KMS-11 (cell line): ENCODE measurements around the gene TMEM132C.

Experiments
- H2AFZ ChIP-seq: fragments of 200-600 bp; sonication (generic); 2 replicates; pipeline ENCODE4 v1.6.1; 2016; ENCODE audit warnings: antibody characterized with exemption, mixed run types, low read depth
- H3K27ac ChIP-seq: fragments of 200-600 bp; sonication (generic); 2 replicates; pipeline ENCODE4 v1.6.1; 2016; ENCODE audit warnings: mild to moderate bottlenecking, mixed run types
- H3K27me3 ChIP-seq: fragments of 200-600 bp; sonication (generic); 2 replicates; pipeline ENCODE4 v1.6.1; 2017; ENCODE audit warnings: mild to moderate bottlenecking, low read depth, mixed run types, moderate library complexity; ENCODE audit not compliant: insufficient read depth
- H3K36me3 ChIP-seq: fragments of 200-600 bp; sonication (generic); 2 replicates; pipeline ENCODE4 v1.6.1; 2017; ENCODE audit warnings: mild to moderate bottlenecking, mixed run types; ENCODE audit not compliant: insufficient read depth
- H3K4me1 ChIP-seq: fragments of 200-600 bp; sonication (generic); 2 replicates; pipeline ENCODE4 v1.6.1; 2016; ENCODE audit warnings: mild to moderate bottlenecking, low read depth, mixed run types; ENCODE audit not compliant: poor library complexity, severe bottlenecking
- H3K4me2 ChIP-seq: fragments of 200-600 bp; sonication (generic); 2 replicates; pipeline ENCODE4 v1.7.0; 2016; ENCODE audit warnings: mild to moderate bottlenecking, mixed run types
- H3K4me3 ChIP-seq: fragments of 200-600 bp; sonication (generic); IDR thresholded peaks from 2 replicates; pipeline ENCODE4 v1.6.1; 2017; ENCODE audit warnings: low read depth, low read length, mixed read lengths; ENCODE audit not compliant: insufficient read depth
- H3K79me2 ChIP-seq: fragments of 200-600 bp; sonication (generic); 2 replicates; pipeline ENCODE4 v1.6.1; 2016; ENCODE audit warnings: low read depth, mixed run types; ENCODE audit not compliant: insufficient read depth
- H3K9ac ChIP-seq: fragments of 200-600 bp; sonication (generic); 2 replicates; pipeline ENCODE4 v1.6.1; 2016; ENCODE audit warnings: mild to moderate bottlenecking, mixed run types
- H4K20me1 ChIP-seq: fragments of 200-600 bp; sonication (generic); 2 replicates; pipeline ENCODE4 v1.6.1; 2016; ENCODE audit warnings: mild to moderate bottlenecking, mixed run types; ENCODE audit not compliant: insufficient read depth
- CTCF ChIP-seq: fragments of 200-600 bp; sonication (generic); conservative IDR thresholded peaks from 2 replicates; pipeline ENCODE4 v1.6.1; 2017; ENCODE audit warnings: low read depth, mild to moderate bottlenecking, antibody characterized with exemption, low read length, moderate library complexity, mixed read lengths

Gene TMEM132C

GRCh38 chr12:128619263-128619662 is 352.3 kb downstream of the TMEM132C start:
- no peak overlapping the region for H3K9ac ChIP-seq
- no peak overlapping the region for H3K4me2 ChIP-seq
- TF ChIP-seq CTCF: no peak
- no peak overlapping the region for H3K4me3 ChIP-seq
- no peaks in the 10 kb centered on the region for H3K27me3 ChIP-seq
- no peaks in the 10 kb centered on the region for H3K36me3 ChIP-seq
- no peak overlapping the region for H3K27ac ChIP-seq
- no peaks in the 10 kb centered on the region for H4K20me1 ChIP-seq
- H3K79me2 ChIP-seq: no peaks in the 10 kb centered on the region
- no peak overlapping the region for H2AFZ ChIP-seq
- no peaks in the 10 kb centered on the region for H3K4me1 ChIP-seq

GRCh38 chr12:128621304-128621703 is 354.3 kb downstream of the TMEM132C start:
- H4K20me1 ChIP-seq: no peaks in the 10 kb centered on the region
- no peaks in the 10 kb centered on the region for H3K4me1 ChIP-seq
- no peaks in the 10 kb centered on the region for H3K79me2 ChIP-seq
- no peaks in the 10 kb centered on the region for H3K36me3 ChIP-seq
- H3K27me3 ChIP-seq: no peaks in the 10 kb centered on the region
- H3K4me3 ChIP-seq: no peak overlapping the region
- H2AFZ ChIP-seq: no peak overlapping the region
- no peak overlapping the region for H3K9ac ChIP-seq
- no peak overlapping the region for H3K4me2 ChIP-seq
- no peak overlapping the region for H3K27ac ChIP-seq
- no peak for TF ChIP-seq CTCF

- H3K36me3 ChIP-seq: no peaks in the 10 kb centered on the region
- no peaks in the 10 kb centered on the region for H3K79me2 ChIP-seq
- H3K4me3 ChIP-seq: no peak overlapping the region
- no peak overlapping the region for H3K9ac ChIP-seq
- H3K4me1 ChIP-seq: no peaks in the 10 kb centered on the region
- no peaks in the 10 kb centered on the region for H4K20me1 ChIP-seq
- no peak overlapping the region for H3K27ac ChIP-seq
- H3K27me3 ChIP-seq: no peaks in the 10 kb centered on the region
- no peak overlapping the region for H2AFZ ChIP-seq
- H3K4me2 ChIP-seq: no peak overlapping the region
- TF ChIP-seq CTCF: no peak
Measured at GRCh38 chr12:128623748-128624147, 356.8 kb downstream of the TMEM132C start.

GRCh38 chr12:128626808-128627320 is 359.9 kb downstream of the TMEM132C start:
- Histone ChIP-seq H3K9ac (no peak overlapping the region), H3K4me3 (no peak overlapping the region), H3K27me3 (no peaks in the 10 kb centered on the region)

More at GRCh38 chr12:128626808-128627320, 359.9 kb downstream of the TMEM132C start:
- H3K79me2 ChIP-seq: no peaks in the 10 kb centered on the region
- H3K36me3 ChIP-seq: no peaks in the 10 kb centered on the region
- no peaks in the 10 kb centered on the region for H3K4me1 ChIP-seq
- no peak overlapping the region for H2AFZ ChIP-seq
- no peak overlapping the region for H3K4me2 ChIP-seq
- H3K27ac ChIP-seq: no peak overlapping the region
- no peaks in the 10 kb centered on the region for H4K20me1 ChIP-seq
- TF ChIP-seq CTCF: no peak
